ENCODE data around the gene PPL.

Gene PPL

GRCh38 chr16:4911970-4912386, 25.0 kb downstream of the PPL start:
- no peak for TF ChIP-seq TEAD4 (IDR thresholded peaks at IDR 0.05)
- TF ChIP-seq TCF12 (IDR thresholded peaks at IDR 0.05; ENCODE audit: low read depth), result no peak
- TF ChIP-seq FOXM1 (IDR thresholded peaks at IDR 0.05; ENCODE audit: borderline replicate concordance, low read depth), result no peak
- no peak for TF ChIP-seq MAX (IDR thresholded peaks at IDR 0.05)
- TF ChIP-seq CEBPB (IDR thresholded peaks at IDR 0.05), result peak; percentile 74
- no peak for TF ChIP-seq NFIC (IDR thresholded peaks at IDR 0.05)
- no peak for TF ChIP-seq RAD21 (IDR thresholded peaks at IDR 0.05; ENCODE audit: low read depth)

GRCh38 chr16:4910828-4911227, 26.1 kb downstream of the PPL start:
- no peak for TF ChIP-seq YY1 (IDR thresholded peaks at IDR 0.05; ENCODE audit: low read depth)
- TF ChIP-seq NFIC (IDR thresholded peaks at IDR 0.05), result no peak
- TF ChIP-seq REST (IDR thresholded peaks at IDR 0.05; ENCODE audit: low read depth), result no peak
- TF ChIP-seq RAD21 (IDR thresholded peaks at IDR 0.05; ENCODE audit: low read depth), result no peak
- TF ChIP-seq TEAD4 (IDR thresholded peaks at IDR 0.05), result no peak
- TF ChIP-seq CREB1 (IDR thresholded peaks at IDR 0.05; ENCODE audit: low read depth), result no peak
- TF ChIP-seq FOXM1 (IDR thresholded peaks at IDR 0.05; ENCODE audit: borderline replicate concordance, low read depth), result no peak
- TF ChIP-seq CEBPB (IDR thresholded peaks at IDR 0.05), result no peak
- TF ChIP-seq EGR1 (IDR thresholded peaks at IDR 0.05), result no peak
- no peak for TF ChIP-seq USF1 (IDR thresholded peaks at IDR 0.05)
- TF ChIP-seq EP300 (IDR thresholded peaks at IDR 0.05; ENCODE audit: borderline replicate concordance), result no peak
- TF ChIP-seq ZBTB7A (IDR thresholded peaks at IDR 0.05; ENCODE audit: low read depth), result no peak
- TF ChIP-seq TCF12 (IDR thresholded peaks at IDR 0.05; ENCODE audit: low read depth), result no peak
- no peak for TF ChIP-seq TAF1 (IDR thresholded peaks at IDR 0.05; ENCODE audit: low read depth)
- no peak for TF ChIP-seq MAX (IDR thresholded peaks at IDR 0.05)

- TF ChIP-seq CREB1 (IDR thresholded peaks at IDR 0.05; ENCODE audit: low read depth) (no peak), EGR1 (IDR thresholded peaks at IDR 0.05) (no peak), REST (IDR thresholded peaks at IDR 0.05; ENCODE audit: low read depth) (no peak), ZBTB7A (IDR thresholded peaks at IDR 0.05; ENCODE audit: low read depth) (no peak), EP300 (IDR thresholded peaks at IDR 0.05; ENCODE audit: borderline replicate concordance) (no peak)
These were observed 27.1 kb downstream of the PPL start for GRCh38 chr16:4909825-4910224.

- TF ChIP-seq EP300 (IDR thresholded peaks at IDR 0.05; ENCODE audit: borderline replicate concordance), result no peak
- TF ChIP-seq FOXM1 (IDR thresholded peaks at IDR 0.05; ENCODE audit: borderline replicate concordance, low read depth), result no peak
- no peak for TF ChIP-seq ZBTB7A (IDR thresholded peaks at IDR 0.05; ENCODE audit: low read depth)
- no peak for TF ChIP-seq YY1 (IDR thresholded peaks at IDR 0.05; ENCODE audit: low read depth)
- no peak for TF ChIP-seq CEBPB (IDR thresholded peaks at IDR 0.05)
- TF ChIP-seq MAX (IDR thresholded peaks at IDR 0.05), result no peak
- TF ChIP-seq RAD21 (IDR thresholded peaks at IDR 0.05; ENCODE audit: low read depth), result no peak
- no peak for TF ChIP-seq NFIC (IDR thresholded peaks at IDR 0.05)
- TF ChIP-seq TAF1 (IDR thresholded peaks at IDR 0.05; ENCODE audit: low read depth), result no peak
- no peak for TF ChIP-seq REST (IDR thresholded peaks at IDR 0.05; ENCODE audit: low read depth)
- TF ChIP-seq EGR1 (IDR thresholded peaks at IDR 0.05), result no peak
- no peak for TF ChIP-seq TCF12 (IDR thresholded peaks at IDR 0.05; ENCODE audit: low read depth)
- no peak for TF ChIP-seq CREB1 (IDR thresholded peaks at IDR 0.05; ENCODE audit: low read depth)
- no peak for TF ChIP-seq TEAD4 (IDR thresholded peaks at IDR 0.05)
- TF ChIP-seq USF1 (IDR thresholded peaks at IDR 0.05), result no peak
These were observed 28.0 kb downstream of the PPL start for GRCh38 chr16:4908854-4909401.
